GM15510 (cell line): Measurements from ENCODE around the gene ATP8B2.
A peak's percentile ranks its signal among the peaks of the same experiment; 100 is the strongest.

ENCODE experiments used
- POLR2A ChIP-seq: IDR thresholded peaks from 3 replicates; pipeline ENCODE4 v1.6.1; 2011; ENCODE audit warnings: borderline replicate concordance; ENCODE audit not compliant: insufficient read length; ENCODE audit errors: extremely low read depth

Gene ATP8B2

DNA sequence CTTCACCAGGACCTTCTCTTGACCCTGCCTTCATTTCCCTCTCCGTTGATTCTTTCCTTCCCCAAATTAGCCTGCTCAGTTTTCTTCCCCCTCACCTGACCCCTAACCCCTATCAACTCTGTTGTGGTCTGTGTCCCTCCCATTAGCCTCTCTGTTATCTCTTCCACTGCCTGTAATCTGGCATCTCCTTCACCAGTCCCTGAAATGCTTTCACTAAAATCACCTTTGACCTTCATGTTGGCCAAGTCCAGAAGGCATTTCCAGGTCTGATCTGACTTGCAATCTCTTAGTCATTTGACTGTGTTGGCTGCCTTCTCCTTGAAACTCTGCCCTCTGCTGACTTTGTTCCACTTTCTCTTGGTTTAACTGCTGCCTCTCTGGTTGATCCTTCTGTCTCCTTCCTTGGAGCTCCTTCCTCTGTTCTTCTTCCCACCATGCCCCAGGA, 28.2 kb downstream of the ATP8B2 start:
- TF ChIP-seq POLR2A = no peak

DNA sequence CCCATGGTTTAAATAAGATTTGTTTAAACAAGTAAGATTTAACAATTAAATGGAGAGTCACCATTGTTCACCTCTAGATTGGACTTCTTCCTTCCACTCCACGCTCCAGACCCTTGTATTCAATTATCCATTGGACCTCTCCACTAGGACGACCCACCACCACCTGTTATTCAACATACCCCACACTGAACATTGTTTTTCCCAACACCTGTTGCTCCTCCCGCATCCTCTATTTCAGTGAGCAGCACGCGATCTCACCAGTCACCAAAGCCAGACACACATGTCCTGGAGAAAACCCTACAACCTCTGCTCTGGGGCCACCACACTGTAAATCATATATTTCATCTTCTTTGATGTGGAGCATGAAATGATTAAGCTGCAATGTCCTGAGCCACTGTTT, 28.6 kb downstream of the ATP8B2 start:
- TF ChIP-seq POLR2A = no peak

DNA sequence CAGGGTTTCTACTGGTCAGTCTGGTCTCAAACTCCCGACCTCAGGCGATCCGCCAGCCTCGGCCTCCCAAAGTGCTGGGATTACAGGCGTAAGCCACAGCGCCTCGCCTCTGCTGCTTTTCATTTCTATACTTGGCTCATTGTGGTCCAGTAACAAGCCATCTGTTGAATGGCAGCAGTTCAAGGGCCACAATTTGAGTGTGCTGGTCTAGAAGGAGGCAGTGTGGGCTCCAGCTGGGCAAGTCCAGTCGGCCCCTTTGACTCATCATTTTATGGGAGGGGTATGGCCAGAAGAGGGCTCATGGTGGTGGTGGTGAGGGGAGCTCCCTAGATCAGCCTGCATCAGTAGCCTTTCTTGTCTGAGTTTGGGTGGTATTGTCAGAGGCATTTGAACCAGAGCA, 33.2 kb downstream of the ATP8B2 start:
- TF ChIP-seq POLR2A = no peak

DNA sequence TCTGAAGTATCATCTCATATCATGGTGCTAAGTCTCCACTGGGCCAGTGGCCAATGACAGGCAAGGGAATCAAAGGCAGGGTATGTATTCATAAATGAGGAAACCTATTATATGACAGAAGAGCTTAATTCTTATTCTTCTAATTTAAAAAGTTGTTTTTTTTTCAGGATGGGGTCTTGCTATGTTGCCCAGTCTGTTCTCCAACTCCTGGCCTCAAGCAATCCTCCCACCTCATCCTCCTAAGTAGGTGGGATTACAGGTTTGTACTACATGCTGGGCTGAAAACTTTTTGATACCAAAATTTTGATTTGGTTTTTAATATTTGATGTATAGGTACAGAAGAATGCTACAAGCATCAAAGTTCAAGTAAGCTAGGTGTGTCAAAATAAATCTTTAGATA, 35.0 kb downstream of the ATP8B2 start:
- no peak for TF ChIP-seq POLR2A

DNA sequence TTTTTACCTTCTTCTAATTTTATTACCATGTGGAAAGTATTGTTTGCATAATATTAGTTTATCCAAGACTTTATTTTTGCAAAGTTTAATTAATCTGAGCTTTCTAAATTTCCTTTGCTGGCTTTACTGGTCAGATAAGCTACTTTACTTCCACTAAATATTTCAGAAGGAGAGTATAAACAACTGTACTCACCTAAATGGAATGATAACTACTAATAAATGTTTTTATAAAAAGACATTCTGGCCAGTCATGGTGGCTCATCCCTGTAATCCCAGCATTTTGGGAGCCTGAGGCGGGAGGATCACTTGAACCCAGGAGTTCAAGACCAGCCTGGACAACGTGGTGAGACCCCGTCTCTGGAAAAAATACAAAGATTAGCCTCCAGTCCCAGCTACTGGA, 36.0 kb downstream of the ATP8B2 start:
- no peak for TF ChIP-seq POLR2A

DNA sequence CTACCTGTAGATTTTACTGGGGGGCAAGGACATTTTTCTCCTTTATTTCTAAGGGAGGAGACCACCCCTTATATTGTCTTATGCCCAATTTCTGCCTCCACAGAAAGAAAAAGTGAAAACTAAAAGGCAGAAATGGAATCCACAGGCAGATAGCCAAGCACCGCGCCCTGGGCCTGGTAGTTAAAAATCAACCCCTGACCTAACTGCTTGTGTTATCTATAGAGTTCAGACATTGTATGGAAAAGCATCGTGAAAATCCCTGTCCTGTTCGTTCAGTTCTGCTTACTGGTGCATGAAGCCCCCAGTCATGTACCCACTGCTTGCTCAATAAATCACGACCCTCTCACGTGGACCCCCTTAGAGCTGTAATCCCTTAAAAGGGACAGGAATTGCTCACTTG, 46.1 kb downstream of the ATP8B2 start:
- no peak for TF ChIP-seq POLR2A

DNA sequence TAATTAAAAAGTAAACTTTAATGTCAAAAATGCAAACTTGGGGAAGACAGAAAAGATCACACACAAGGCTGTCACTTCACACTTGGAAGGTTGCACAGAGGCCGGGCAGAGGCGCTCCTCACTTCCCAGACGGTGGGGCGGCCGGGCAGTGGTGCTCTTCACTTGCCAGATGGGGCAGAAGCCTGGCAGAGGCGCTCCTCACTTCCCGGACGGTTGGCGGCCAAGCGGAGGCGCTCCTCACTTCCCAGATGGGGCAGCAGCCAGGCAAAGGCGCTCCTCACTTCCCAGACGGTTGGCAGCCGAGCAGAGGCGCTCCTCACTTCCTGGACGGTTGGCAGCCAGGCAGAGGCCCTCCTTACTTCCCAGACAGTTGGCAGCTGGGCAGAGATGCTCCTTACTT, 54.0 kb downstream of the ATP8B2 start:
- no peak for TF ChIP-seq POLR2A

DNA sequence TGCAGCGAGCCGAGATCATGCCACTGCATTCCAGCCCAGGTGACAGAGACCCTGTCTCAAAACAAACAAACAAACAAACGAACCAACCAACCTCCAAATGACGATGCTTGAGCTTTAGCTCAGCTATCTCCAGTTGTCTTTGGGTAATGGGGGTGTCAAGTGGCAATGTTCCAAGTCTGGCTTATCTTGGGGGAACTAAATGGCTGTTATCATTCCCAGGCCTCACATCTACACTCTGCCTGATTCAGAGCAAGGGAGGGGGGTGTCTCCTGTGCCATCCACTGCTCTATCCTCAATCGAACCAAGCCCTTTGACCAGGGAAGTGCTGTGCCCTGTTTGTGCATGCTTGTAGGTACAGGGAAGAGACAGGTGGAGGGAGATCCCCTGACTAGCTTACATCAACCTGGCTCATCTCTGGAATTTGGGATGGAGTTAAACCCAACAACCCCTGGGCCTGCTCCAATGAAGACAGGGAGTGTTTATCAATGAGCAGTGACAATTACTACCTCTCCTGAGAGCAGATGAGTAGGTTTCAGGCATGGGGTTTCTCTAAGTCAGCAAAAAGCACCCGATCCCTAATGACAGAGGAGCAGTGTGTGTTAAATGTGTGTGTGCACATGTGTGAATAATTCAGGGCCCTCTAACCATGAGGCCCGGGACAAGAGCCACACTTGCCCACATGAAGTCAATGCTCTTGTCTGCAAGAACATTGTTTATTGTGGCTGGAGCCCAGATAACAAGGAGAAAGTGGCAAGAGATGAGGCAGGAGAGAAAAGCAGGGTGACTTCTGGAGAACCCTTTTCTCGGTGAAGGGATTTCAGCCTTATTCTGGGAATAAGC, 59.5 kb downstream of the ATP8B2 start:
- TF ChIP-seq POLR2A = no peak

DNA sequence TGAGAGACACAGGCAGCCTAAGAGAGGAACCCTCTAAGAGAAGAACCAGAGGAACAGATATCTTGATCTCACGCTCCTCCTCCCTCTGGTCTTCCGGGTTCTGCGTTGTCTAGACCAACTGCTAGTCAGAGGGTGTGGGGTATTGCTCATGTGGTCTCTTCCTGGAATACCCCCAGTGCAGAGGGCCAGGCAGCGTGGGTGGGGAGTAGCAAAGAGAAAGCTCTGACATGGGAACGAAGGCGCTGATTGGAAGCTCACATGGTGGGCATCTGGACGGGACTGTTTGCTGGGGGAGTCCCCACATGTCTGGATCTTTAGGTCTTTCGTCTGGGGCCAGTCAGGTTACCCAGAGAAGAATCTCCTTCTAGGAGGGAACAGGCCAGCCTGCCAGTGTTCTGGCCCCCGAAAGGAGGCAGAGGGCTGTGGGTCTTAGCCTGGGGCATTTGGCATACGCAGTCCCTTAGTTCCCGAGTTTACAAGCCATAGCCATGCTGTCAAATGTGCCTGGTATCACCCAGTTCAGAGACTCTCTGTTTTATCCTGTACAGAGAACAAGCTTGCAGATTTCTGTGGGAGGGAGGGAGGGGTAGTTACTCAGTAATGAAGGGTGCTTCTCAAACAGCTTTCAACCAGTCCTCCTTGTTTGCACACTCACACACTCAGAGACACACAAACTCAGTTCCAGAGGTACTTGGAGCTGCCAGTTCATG, 61.5 kb downstream of the ATP8B2 start:
- peak; percentile 40 for TF ChIP-seq POLR2A

DNA sequence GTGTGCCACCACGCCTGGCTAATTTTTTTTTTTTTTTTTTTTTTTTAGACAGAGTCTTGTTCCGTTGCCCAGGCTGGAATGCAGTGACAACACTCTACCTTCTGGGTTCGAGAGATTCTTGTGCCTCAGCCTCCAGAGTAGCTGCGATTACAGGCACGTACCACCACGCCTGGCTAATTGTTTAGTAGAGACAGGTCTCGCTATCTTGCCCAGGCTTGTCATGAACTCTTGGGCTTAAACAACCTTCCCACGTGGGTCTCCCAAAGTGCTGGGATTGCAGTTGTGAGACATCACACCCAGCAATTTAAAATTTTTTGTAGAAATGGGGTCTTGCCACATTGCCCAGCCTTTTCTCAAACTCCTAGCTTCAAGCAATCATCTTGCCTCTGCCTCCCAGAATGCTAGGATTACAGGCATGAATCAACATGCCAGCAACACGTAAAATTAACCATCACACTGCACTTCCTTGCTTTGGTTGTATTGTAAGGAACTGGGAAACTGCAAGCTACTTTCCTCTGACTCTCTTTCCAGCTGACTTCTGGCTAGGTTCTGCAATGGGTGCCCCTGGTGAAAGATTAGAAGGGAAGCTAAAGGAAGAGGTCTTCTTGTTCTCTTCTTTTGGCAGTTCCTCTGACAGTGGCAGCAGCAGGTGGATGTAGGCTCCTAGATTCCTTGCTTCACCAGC, 65.9 kb downstream of the ATP8B2 start:
- TF ChIP-seq POLR2A = no peak

DNA sequence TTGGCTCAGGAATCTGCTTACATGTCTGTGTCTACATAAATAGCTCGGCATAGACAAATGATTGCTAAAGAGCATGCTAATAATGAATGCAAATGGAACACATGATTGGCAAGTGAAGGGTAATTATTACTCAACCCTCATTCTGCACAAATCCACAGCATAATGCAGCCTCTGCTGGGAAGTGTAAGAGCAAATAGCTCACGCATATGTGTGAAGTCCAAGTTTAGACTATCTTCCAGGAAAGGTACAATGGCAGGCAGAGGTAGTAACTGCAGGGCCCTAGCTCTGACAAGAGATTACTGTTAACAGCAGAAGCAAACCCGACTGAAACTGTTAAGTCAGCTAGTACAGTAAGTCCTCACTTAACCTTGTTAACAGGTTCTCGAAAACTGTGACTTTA, 72.8 kb downstream of the ATP8B2 start:
- TF ChIP-seq POLR2A = no peak

DNA sequence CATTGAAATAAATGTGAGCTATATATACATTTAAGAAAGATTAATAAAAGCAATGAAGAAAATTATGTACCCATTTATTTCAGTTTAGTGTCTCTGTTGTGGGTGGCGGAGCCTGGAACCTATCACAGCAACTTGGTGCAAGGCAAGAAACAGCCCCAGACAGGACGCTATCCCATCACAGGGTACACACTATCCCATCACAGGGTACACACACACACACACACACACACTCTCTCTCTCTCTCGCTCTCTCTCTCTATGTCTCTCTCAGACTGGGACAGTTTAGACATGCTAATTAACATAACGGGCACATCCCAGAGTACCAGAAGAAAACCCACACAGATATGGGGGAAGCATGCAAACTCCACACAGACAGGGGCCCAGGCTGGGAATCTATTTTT, 73.4 kb downstream of the ATP8B2 start:
- no peak for TF ChIP-seq POLR2A

DNA sequence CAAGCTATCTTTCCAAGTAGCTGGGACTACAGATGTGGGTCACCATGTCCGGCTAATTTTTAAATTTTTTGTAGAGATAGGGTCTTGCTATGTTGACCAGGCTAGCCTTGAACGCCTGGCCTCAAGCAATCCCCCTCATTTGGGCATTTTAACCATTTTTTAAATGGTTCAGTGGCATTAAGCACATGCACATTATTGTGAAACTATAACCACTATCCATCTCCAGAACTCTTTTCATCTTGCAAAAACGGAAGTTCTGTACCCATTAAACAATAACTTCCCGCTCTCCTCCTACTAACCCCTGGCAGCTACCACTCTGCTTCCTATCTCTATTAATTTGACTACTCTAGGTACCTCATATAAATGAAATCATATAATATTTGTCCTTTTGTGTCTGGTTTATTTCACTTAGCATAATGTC, 75.1 kb downstream of the ATP8B2 start:
- no peak for TF ChIP-seq POLR2A
